Endothelial cell of umbilical vein (primary cell): ENCODE results near the gene CHADL. TPM values are rescaled to one million over a fixed set of nuclear protein-coding genes. Genes with fewer than 3 reads are reported as not detected.

Source experiments
- BruUV-seq: library from RNA; stranded (reverse); fragments of 400-500 nt; replicated peaks from 2 replicates; lab custom pipeline; 2021; lab: Mats Ljungman, UMichigan
- CTCF ChIA-PET: fragments of 300-600, 350-600 bp; sonication (Branson Sonifier 250); formaldehyde crosslinking; loops from one replicate; lab custom pipeline; 2021; ENCODE audit warnings: antibody characterized with exemption, inconsistent platforms; lab: Charles Lee
- POLR2A ChIA-PET: fragments of 300-600, 350-600 bp; sonication (Branson Sonifier 250); formaldehyde crosslinking; loops from one replicate; lab custom pipeline; 2021; ENCODE audit warnings: antibody characterized with exemption, inconsistent platforms; lab: Charles Lee
- DNase-seq: peaks from one replicate; pipeline ENCODE4 v3.0.0-alpha.2; 2011; ENCODE audit warnings: low read depth, low spot score
- FAIRE-seq: peaks from 2 replicates; lab custom pipeline; 2011; peaks lifted over from hg19 to GRCh38; lab: Jason Lieb, UNC
- H2AFZ ChIP-seq: 2 replicates; pipeline ENCODE4 v1.6.0; 2012; ENCODE audit warnings: low read depth, low read length, control low read depth, inconsistent platforms
- H3K27ac ChIP-seq: 2 replicates; pipeline ENCODE4 v1.5.1; 2011; ENCODE audit warnings: low read depth, mild to moderate bottlenecking, control low read depth, low read length, moderate library complexity; ENCODE audit not compliant: insufficient read depth
- H3K27me3 ChIP-seq, 2 experiments: 2 replicates each; pipeline versions ENCODE4 v1.6.0 to v1.6.1; 2011; ENCODE audit warnings: low read length in 2 of 2, mixed read lengths in 1 of 2; ENCODE audit not compliant: control insufficient read depth in 2 of 2, insufficient read depth in 2 of 2
- H3K36me3 ChIP-seq, 2 experiments: 2 replicates in 1 of 2; 3 replicates in 1 of 2; pipeline ENCODE4 v1.5.1; 2011; ENCODE audit warnings: low read length in 2 of 2, mild to moderate bottlenecking in 1 of 2, moderate library complexity in 1 of 2; ENCODE audit not compliant: control insufficient read depth in 2 of 2, insufficient read depth in 2 of 2; ENCODE audit errors: extremely low read depth in 1 of 2
- H3K4me1 ChIP-seq: 3 replicates; pipeline ENCODE4 v1.5.1; 2011; ENCODE audit warnings: mild to moderate bottlenecking, low read length; ENCODE audit not compliant: control insufficient read depth, insufficient read depth; ENCODE audit errors: extremely low read depth
- H3K4me2 ChIP-seq: 2 replicates; pipeline ENCODE4 v1.6.1; 2011; ENCODE audit warnings: low read length, control low read depth, mixed read lengths; ENCODE audit not compliant: insufficient read depth
- H3K4me3 ChIP-seq, 3 experiments: fragments of 200-600 bp in 1 of 3; sonication (generic), shearing (Covaris generic) in 1 of 3; replicated peaks in 1 of 3; 2 replicates each; pipeline ENCODE4 v1.5.1; 2011 to 2016; ENCODE audit warnings: control low read depth in 3 of 3, low read length in 3 of 3, mild to moderate bottlenecking in 2 of 3, inconsistent platforms in 1 of 3, low read depth in 1 of 3, moderate library complexity in 1 of 3; ENCODE audit not compliant: insufficient read depth in 1 of 3
- H3K79me2 ChIP-seq: 2 replicates; pipeline ENCODE4 v1.6.0; 2012; ENCODE audit warnings: low read length, inconsistent platforms; ENCODE audit not compliant: control insufficient read depth, insufficient read depth
- H3K9ac ChIP-seq: replicated peaks from 2 replicates; pipeline ENCODE3; 2011; ENCODE audit warnings: low read length, control low read depth; ENCODE audit not compliant: insufficient read depth; ENCODE audit errors: extremely low read depth
- H3K9me1 ChIP-seq: replicated peaks from 3 replicates; pipeline ENCODE4 v1.6.0; 2011; ENCODE audit warnings: mild to moderate bottlenecking, low read length; ENCODE audit not compliant: control insufficient read depth, insufficient read depth; ENCODE audit errors: extremely low read depth
- H3K9me3 ChIP-seq: replicated peaks from 2 replicates; pipeline ENCODE4 v1.5.1; 2012; ENCODE audit warnings: low read length, inconsistent platforms; ENCODE audit not compliant: control insufficient read depth, insufficient read depth
- H4K20me1 ChIP-seq: replicated peaks from 2 replicates; pipeline ENCODE3; 2011; ENCODE audit warnings: mild to moderate bottlenecking, low read length; ENCODE audit not compliant: control insufficient read depth, insufficient read depth; ENCODE audit errors: extremely low read depth
- EZH2 ChIP-seq: IDR thresholded peaks from 2 replicates; pipeline ENCODE4 v1.6.1; 2012; ENCODE audit warnings: borderline replicate concordance, low read depth, mild to moderate bottlenecking, moderate library complexity, low read length, inconsistent platforms; ENCODE audit not compliant: severe bottlenecking
- FOS ChIP-seq: IDR thresholded peaks from 2 replicates; pipeline ENCODE4 v1.6.1; 2011; ENCODE audit warnings: mild to moderate bottlenecking, low read length, moderate library complexity, borderline replicate concordance; ENCODE audit not compliant: insufficient read depth
- GATA2 ChIP-seq: IDR thresholded peaks from 2 replicates; pipeline ENCODE4 v1.7.0; 2011; ENCODE audit warnings: low read depth, mild to moderate bottlenecking, moderate library complexity, mixed read lengths, low read length; ENCODE audit not compliant: insufficient read length, insufficient read depth
- JUN ChIP-seq: IDR thresholded peaks from 2 replicates; pipeline ENCODE4 v1.6.1; 2011; ENCODE audit warnings: borderline replicate concordance, low read depth; ENCODE audit not compliant: insufficient read length, insufficient read depth
- MYC ChIP-seq: IDR thresholded peaks from one replicate; pipeline ENCODE4 v1.6.1; 2011; ENCODE audit warnings: mild to moderate bottlenecking, low read depth, low read length
- POLR2A ChIP-seq: IDR thresholded peaks from 2 replicates; pipeline ENCODE4 v1.6.1; 2012; ENCODE audit warnings: low read depth, mild to moderate bottlenecking, control low read depth, low read length
- POLR2AphosphoS5 ChIP-seq: IDR thresholded peaks from 2 replicates; pipeline ENCODE4 v1.6.1; 2012; ENCODE audit warnings: low read depth, mild to moderate bottlenecking, control low read depth, low read length, moderate library complexity; ENCODE audit not compliant: insufficient read depth
- dilution Hi-C: fragments of 300-500 bp; cut with MboI; formaldehyde crosslinking; loops from one replicate; pipeline ENCODE4 v1.15.0; 2019; ENCODE audit warnings: low sequenced_read_pairs; ENCODE audit not compliant: extremely low pct_ligation_motif_present
- intact Hi-C: fragments of 100-400 bp; cut with micrococcal nuclease; formaldehyde crosslinking; loops from one replicate; pipeline ENCODE4 v1.10.0; 2022
- polyA plus RNA-seq, 4 experiments: library from polyadenylated mRNA; depleted of rRNA in 3 of 4; stranded (reverse) in 3 of 4; unstranded in 1 of 4; fragments of >200 nt; gene quantifications; 2 replicates each; pipeline versions ENCODE4 v1.2.1 to v1.2.3, GENCODE V29; 2011 to 2012; ENCODE audit warnings: missing spikeins in 1 of 4
- total RNA-seq: library from RNA; stranded (reverse); gene quantifications from 2 replicates; pipeline ENCODE4 v1.2.3, GENCODE V29; 2021
- TF ChIP-seq, protein P1 (sequence below): IDR thresholded peaks from 2 replicates; pipeline ENCODE4 v1.6.1; 2011; ENCODE audit not compliant: insufficient read depth, insufficient read length
- TF ChIP-seq, protein P2 (sequence below), 2 donors: IDR thresholded peaks; 1 replicate in 1 of 2; 2 replicates in 1 of 2; pipeline ENCODE4 v1.5.1; 2011; ENCODE audit warnings: low read length in 2 of 2, mild to moderate bottlenecking in 2 of 2, moderate library complexity in 2 of 2, control low read depth in 1 of 2, inconsistent platforms in 1 of 2, low read depth in 1 of 2; ENCODE audit not compliant: insufficient read depth in 1 of 2; ENCODE audit errors: extremely low read depth in 1 of 2

CHADL gene
- total and polyA plus RNA-seq, 2 donors (not counting 3 experiments of a cell fraction or from before 2014, with no cell fraction given): 0.69 to 1.1 TPM

DNA sequence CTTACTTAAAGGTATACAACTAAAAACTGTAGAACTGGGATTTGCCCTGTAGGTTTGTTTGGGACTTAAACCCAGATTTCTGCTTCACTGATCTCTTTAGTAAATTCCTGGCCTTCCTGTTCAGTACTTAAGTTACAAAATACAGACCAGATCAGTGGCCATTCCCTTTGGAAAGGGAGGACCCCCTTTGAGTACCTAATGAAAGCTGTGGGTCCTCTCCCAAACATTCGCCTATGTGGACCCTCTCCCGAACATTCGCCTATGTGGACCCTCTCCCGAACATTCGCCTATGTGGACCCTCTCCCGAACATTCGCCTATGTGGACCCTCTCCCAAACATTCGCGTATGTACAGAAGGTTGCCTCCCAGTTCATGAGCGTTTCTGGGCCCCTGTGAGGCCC, 25.3 kb downstream of the CHADL start:
- Histone ChIP-seq H3K79me2 (no peaks in the 10 kb centered on the region), H3K27me3 (no peaks in the 10 kb centered on the region), H3K9me1 (no peaks in the 10 kb centered on the region), H3K9me3 (no peaks in the 10 kb centered on the region), H3K4me2 (no peak overlapping the region), H3K4me3 (no peak overlapping the region), H3K36me3 (peaks cover 2 to 7% of the 10 kb centered on the region in 2 experiments), H3K9ac (no peak overlapping the region), H3K27ac (no peak overlapping the region), H3K4me1 (peaks cover 12% of the 10 kb centered on the region), H2AFZ (no peak overlapping the region), H4K20me1 (no peaks in the 10 kb centered on the region)
- DNase-seq: no peak
- POLR2A ChIA-PET: no interaction called here
- CTCF ChIA-PET: interaction anchor here (1.1 to 1.6 kb wide), 2 partner anchors 16 to 22 kb away, joined by 3 read pairs; no protein-coding TSS in a partner anchor
- no TSS peak for BruUV-seq
- no peak for FAIRE-seq
- dilution Hi-C loops (no loop called here), intact Hi-C loops (no loop called here)
- no peak for TF ChIP-seq FOS
- no peak for TF ChIP-seq JUN
- TF ChIP-seq MYC: no peak
- no peak for TF ChIP-seq POLR2A
- TF ChIP-seq, protein P1, sequence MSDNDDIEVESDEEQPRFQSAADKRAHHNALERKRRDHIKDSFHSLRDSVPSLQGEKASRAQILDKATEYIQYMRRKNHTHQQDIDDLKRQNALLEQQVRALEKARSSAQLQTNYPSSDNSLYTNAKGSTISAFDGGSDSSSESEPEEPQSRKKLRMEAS: no peak

DNA sequence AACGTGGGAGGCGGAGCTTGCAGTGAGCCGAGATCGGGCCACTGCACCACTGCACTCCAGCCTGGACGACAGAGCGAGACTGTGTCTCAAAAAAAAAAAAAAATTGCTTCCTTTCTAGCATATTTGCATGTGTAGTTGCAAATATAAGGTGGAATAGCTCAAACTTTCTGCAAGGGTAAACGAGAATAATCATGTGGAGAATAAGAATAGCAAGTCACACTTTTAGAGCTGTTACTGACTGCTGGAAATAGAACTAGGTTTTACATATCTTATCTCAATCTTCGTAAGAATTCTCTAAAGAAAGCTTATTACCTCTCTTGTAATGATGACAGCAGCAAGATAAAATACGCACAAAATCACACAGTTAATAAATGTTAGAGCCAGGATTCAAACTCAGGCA, 34.0 kb downstream of the CHADL start:
- H2AFZ ChIP-seq: no peak overlapping the region
- dilution Hi-C loops: no loop called here
- H3K9ac ChIP-seq: no peak overlapping the region
- TF ChIP-seq POLR2A (no peak), JUN (no peak), EZH2 (no peak), FOS (no peak), GATA2 (no peak), POLR2AphosphoS5 (no peak), MYC (no peak)
- TF ChIP-seq, protein P2, sequence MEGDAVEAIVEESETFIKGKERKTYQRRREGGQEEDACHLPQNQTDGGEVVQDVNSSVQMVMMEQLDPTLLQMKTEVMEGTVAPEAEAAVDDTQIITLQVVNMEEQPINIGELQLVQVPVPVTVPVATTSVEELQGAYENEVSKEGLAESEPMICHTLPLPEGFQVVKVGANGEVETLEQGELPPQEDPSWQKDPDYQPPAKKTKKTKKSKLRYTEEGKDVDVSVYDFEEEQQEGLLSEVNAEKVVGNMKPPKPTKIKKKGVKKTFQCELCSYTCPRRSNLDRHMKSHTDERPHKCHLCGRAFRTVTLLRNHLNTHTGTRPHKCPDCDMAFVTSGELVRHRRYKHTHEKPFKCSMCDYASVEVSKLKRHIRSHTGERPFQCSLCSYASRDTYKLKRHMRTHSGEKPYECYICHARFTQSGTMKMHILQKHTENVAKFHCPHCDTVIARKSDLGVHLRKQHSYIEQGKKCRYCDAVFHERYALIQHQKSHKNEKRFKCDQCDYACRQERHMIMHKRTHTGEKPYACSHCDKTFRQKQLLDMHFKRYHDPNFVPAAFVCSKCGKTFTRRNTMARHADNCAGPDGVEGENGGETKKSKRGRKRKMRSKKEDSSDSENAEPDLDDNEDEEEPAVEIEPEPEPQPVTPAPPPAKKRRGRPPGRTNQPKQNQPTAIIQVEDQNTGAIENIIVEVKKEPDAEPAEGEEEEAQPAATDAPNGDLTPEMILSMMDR (IDR thresholded peaks at IDR 0.05; ENCODE audit: extremely low read depth in 1 of 2, insufficient read depth in 1 of 2, low read depth in 1 of 2, low read length in 2 of 2): no peak
- TF ChIP-seq, protein P1: no peak
- H3K4me1 ChIP-seq: peaks cover 6% of the 10 kb centered on the region
- H3K27me3 ChIP-seq: no peaks in the 10 kb centered on the region
- no peaks in the 10 kb centered on the region for H4K20me1 ChIP-seq
- peaks cover 5% of the 10 kb centered on the region in 2 experiments for H3K36me3 ChIP-seq
- H3K4me3 ChIP-seq: no peak overlapping the region
- BruUV-seq: no TSS peak
- POLR2A ChIA-PET: interaction anchor here (0.6 to 0.7 kb wide), 2 partner anchors 11 to 19 kb away, joined by 5 to 8 read pairs; no protein-coding TSS in a partner anchor
- peaks cover 14% of the 10 kb centered on the region for H3K79me2 ChIP-seq
- FAIRE-seq (no peak), DNase-seq (no peak)
- intact Hi-C loops: no loop called here
- H3K9me1 ChIP-seq: no peaks in the 10 kb centered on the region
- H3K27ac ChIP-seq: no peak overlapping the region
- no peak overlapping the region for H3K4me2 ChIP-seq
- CTCF ChIA-PET: interaction anchor here (1.4 kb wide), 1 partner anchor 10 kb away, joined by 4 read pairs; no protein-coding TSS in a partner anchor
- no peaks in the 10 kb centered on the region for H3K9me3 ChIP-seq
